ENCODE data around the gene PEBP1.
A peak's percentile ranks its signal among the peaks of the same experiment; 100 is the strongest.

The PEBP1 gene

DNA sequence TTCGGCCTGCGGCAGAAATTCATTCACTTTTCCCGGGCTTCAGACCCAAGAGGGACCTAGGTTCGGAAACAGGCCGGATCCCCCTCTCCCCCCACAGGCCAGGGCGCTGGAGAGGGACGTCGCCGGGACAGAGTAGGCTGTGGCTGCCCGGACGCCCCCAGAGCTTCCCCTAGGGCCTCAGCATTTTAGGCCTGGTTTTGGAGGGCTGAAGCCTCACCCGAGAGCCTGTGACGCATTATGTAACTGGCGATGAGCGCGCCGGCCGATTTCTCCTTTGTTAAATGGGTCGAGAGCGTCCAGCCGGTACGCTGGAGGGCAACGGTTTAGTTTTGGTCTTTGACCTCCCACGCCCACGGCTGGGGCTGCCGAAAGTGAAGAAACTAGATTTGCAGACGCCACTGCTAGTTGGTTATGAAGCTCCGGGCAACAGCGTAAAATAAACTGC, 657 bp downstream of the PEBP1 start:
- Histone ChIP-seq H3K27ac (ENCODE audit: low read length) (peak overlapping the region; percentile 83), H3K9ac (ENCODE audit: low read length in 2 of 2) (peak overlapping the region; percentile 90 to 95), H3K4me1 (ENCODE audit: control insufficient read depth, insufficient read depth, low read length) (peaks cover 15% of the 10 kb centered on the region), H3K9me3 (ENCODE audit: control insufficient read depth in 2 of 2, low read length in 2 of 2) (no peaks in the 10 kb centered on the region), H3K27me3 (ENCODE audit: control insufficient read depth in 1 of 2, insufficient read depth in 2 of 2, low read length in 2 of 2) (no peaks in the 10 kb centered on the region), H3K36me3 (ENCODE audit: control insufficient read depth in 2 of 2, insufficient read depth in 2 of 2, low read length in 2 of 2) (peaks cover 16 to 21% of the 10 kb centered on the region in 2 donors), H3K4me3 (ENCODE audit: low read length in 2 of 2) (peak overlapping the region; percentile 90 to 97)

DNA sequence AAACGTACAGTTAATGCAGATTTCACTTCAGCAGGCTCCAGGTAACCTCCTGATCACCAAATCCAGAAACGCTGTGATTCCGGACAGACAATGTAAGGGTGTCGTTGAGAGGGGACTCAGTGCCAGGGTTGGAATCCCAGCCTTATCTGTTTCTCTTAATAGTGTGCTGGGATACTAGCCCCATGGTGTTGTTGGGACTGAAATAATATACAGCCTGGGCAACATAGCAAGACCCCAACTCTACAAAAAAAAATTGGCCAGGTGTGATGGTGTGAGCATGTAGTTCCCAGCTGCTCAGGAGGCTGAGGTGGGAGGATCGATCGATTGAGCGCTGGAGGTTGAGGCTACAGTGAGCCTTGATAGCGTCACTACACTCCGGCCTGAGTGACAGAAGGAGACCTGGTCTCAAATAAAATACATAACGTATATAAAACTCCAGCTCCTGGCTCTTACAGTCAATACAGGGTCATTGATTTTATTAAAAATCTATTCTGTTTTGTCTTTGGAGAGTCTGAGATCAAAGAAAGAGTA, 1.3 kb downstream of the PEBP1 start:
- no peaks in the 10 kb centered on the region for H3K9me3 ChIP-seq (ENCODE audit: control insufficient read depth in 2 of 2, low read length in 2 of 2)

DNA sequence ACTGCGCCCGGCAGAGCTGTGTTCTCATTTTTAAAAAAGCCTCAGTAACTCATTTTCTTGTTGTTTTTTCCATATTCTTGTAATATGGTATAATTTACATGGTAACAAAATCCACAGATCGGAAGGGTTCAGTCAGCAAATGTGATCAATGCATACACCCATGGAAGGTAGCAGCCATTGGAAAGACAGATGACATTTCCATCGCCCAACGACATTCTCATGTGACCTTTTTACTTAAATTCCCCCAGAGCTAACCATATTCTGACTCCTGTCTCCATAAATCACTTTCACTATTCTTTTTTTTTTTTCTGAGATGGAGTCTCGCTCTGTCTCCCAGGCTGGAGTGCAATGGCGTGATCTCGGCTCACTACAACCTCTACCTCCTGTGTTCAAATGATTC, 4.9 kb downstream of the PEBP1 start:
- peaks cover 36 to 45% of the 10 kb centered on the region in 2 donors for H3K36me3 ChIP-seq (ENCODE audit: control insufficient read depth in 2 of 2, insufficient read depth in 2 of 2, low read length in 2 of 2)
- no peak overlapping the region for H3K27ac ChIP-seq (ENCODE audit: low read length)
- H3K9me3 ChIP-seq (ENCODE audit: control insufficient read depth in 2 of 2, low read length in 2 of 2), result no peaks in the 10 kb centered on the region

More for the DNA sequence above, 1.3 kb downstream of the PEBP1 start:
- Histone ChIP-seq H3K4me1 (ENCODE audit: control insufficient read depth, insufficient read depth, low read length) (peaks cover 15% of the 10 kb centered on the region), H3K27me3 (ENCODE audit: control insufficient read depth in 1 of 2, insufficient read depth in 2 of 2, low read length in 2 of 2) (no peaks in the 10 kb centered on the region), H3K27ac (ENCODE audit: low read length) (peak overlapping the region; percentile 83), H3K9ac (ENCODE audit: low read length in 2 of 2) (peak overlapping the region; percentile 90 to 95), H3K36me3 (ENCODE audit: control insufficient read depth in 2 of 2, insufficient read depth in 2 of 2, low read length in 2 of 2) (peaks cover 19 to 23% of the 10 kb centered on the region in 2 donors), H3K4me3 (ENCODE audit: low read length in 2 of 2) (peak overlapping the region; percentile 90 to 97)

DNA sequence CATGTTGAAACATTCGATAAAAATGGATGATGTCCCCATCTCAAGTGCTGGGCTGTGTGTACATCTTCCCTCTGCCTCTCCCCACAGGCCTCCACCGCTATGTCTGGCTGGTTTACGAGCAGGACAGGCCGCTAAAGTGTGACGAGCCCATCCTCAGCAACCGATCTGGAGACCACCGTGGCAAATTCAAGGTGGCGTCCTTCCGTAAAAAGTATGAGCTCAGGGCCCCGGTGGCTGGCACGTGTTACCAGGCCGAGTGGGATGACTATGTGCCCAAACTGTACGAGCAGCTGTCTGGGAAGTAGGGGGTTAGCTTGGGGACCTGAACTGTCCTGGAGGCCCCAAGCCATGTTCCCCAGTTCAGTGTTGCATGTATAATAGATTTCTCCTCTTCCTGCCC, 8.6 kb downstream of the PEBP1 start:
- Histone ChIP-seq H3K4me3 (ENCODE audit: low read length in 2 of 2) (no peak overlapping the region), H3K27ac (ENCODE audit: low read length) (no peak overlapping the region), H3K9ac (ENCODE audit: low read length in 2 of 2) (no peak overlapping the region), H3K27me3 (ENCODE audit: control insufficient read depth in 1 of 2, insufficient read depth in 2 of 2, low read length in 2 of 2) (no peaks in the 10 kb centered on the region), H3K9me3 (ENCODE audit: control insufficient read depth in 2 of 2, low read length in 2 of 2) (no peaks in the 10 kb centered on the region), H3K4me1 (ENCODE audit: control insufficient read depth, insufficient read depth, low read length) (peaks cover 2% of the 10 kb centered on the region), H3K36me3 (ENCODE audit: control insufficient read depth in 2 of 2, insufficient read depth in 2 of 2, low read length in 2 of 2) (peaks cover 44 to 51% of the 10 kb centered on the region in 2 donors)

More for the DNA sequence above, 4.9 kb downstream of the PEBP1 start:
- H3K4me3 ChIP-seq (ENCODE audit: low read length in 2 of 2), result no peak overlapping the region
- H3K9ac ChIP-seq (ENCODE audit: low read length in 2 of 2), result no peak overlapping the region
- no peaks in the 10 kb centered on the region for H3K27me3 ChIP-seq (ENCODE audit: control insufficient read depth in 1 of 2, insufficient read depth in 2 of 2, low read length in 2 of 2)
- peaks cover 15% of the 10 kb centered on the region for H3K4me1 ChIP-seq (ENCODE audit: control insufficient read depth, insufficient read depth, low read length)

DNA sequence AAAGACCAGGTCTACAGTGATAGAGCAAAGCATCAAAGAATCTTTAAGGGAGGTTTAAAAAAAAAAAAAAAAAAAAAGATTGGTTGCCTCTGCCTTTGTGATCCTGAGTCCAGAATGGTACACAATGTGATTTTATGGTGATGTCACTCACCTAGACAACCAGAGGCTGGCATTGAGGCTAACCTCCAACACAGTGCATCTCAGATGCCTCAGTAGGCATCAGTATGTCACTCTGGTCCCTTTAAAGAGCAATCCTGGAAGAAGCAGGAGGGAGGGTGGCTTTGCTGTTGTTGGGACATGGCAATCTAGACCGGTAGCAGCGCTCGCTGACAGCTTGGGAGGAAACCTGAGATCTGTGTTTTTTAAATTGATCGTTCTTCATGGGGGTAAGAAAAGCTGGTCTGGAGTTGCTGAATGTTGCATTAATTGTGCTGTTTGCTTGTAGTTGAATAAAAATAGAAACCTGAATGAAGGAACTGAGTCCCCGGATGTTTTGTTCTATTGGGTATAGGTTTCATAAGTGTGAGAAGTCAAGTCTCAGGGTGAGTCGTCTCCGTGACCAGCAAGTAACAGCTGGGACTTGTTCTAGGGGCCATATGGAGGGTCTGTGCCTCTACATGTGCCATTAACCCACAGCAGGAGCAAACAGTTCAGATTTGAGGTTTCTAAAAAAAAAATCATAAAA, 9.3 kb downstream of the PEBP1 start:
- Histone ChIP-seq H3K9ac (ENCODE audit: low read length in 2 of 2) (no peak overlapping the region), H3K4me3 (ENCODE audit: low read length in 2 of 2) (no peak overlapping the region), H3K4me1 (ENCODE audit: control insufficient read depth, insufficient read depth, low read length) (no peaks in the 10 kb centered on the region), H3K27ac (ENCODE audit: low read length) (no peak overlapping the region), H3K9me3 (ENCODE audit: control insufficient read depth in 2 of 2, low read length in 2 of 2) (no peaks in the 10 kb centered on the region), H3K27me3 (ENCODE audit: control insufficient read depth in 1 of 2, insufficient read depth in 2 of 2, low read length in 2 of 2) (no peaks in the 10 kb centered on the region), H3K36me3 (ENCODE audit: control insufficient read depth in 2 of 2, insufficient read depth in 2 of 2, low read length in 2 of 2) (peaks cover 37 to 46% of the 10 kb centered on the region in 2 donors)

DNA sequence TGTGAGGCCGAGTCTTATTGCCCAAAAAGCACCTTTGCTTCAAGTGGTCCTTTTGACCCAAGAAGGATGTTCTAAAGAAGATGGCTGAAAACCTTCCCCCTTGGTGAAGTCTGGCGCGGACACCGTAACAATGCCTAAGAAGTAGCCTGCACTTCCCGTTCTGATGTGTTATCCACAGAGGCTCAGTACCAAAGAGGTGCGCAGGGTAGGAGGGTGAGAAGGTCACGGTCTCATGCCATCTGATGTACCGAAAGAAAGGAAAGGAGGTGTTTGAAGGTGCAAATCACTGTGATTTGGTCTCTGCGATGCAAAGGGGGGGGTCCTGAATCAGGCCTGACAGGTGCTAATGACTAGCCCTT, 9.9 kb downstream of the PEBP1 start:
- no peaks in the 10 kb centered on the region for H3K27me3 ChIP-seq (ENCODE audit: control insufficient read depth in 1 of 2, insufficient read depth in 2 of 2, low read length in 2 of 2)
- H3K27ac ChIP-seq (ENCODE audit: low read length), result no peak overlapping the region
- peaks cover 32 to 43% of the 10 kb centered on the region in 2 donors for H3K36me3 ChIP-seq (ENCODE audit: control insufficient read depth in 2 of 2, insufficient read depth in 2 of 2, low read length in 2 of 2)
- no peak overlapping the region for H3K4me3 ChIP-seq (ENCODE audit: low read length in 2 of 2)
- no peaks in the 10 kb centered on the region for H3K9me3 ChIP-seq (ENCODE audit: control insufficient read depth in 2 of 2, low read length in 2 of 2)
- H3K9ac ChIP-seq (ENCODE audit: low read length in 2 of 2), result no peak overlapping the region
- no peaks in the 10 kb centered on the region for H3K4me1 ChIP-seq (ENCODE audit: control insufficient read depth, insufficient read depth, low read length)

DNA sequence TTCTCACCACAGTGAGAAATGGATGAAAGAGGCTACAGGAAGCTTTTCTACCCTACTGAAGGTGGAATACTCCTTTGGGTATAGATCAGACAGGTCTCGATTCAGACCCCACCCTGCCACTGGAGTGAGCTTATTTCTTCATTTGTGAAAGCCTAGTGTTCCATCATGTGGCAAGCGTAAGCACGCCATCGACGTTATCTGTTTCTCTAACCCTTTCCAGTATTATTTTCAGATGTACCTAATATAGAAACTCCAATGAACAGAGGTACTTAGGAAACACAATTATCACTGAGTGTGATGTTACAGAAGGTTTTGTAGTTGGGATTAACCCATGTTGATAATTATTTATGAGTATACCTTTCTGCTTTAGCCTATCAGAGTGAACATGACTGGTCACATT, 12.4 kb downstream of the PEBP1 start:
- H3K9me3 ChIP-seq (ENCODE audit: control insufficient read depth in 2 of 2, low read length in 2 of 2), result no peaks in the 10 kb centered on the region
- H3K27me3 ChIP-seq (ENCODE audit: control insufficient read depth in 1 of 2, insufficient read depth in 2 of 2, low read length in 2 of 2), result no peaks in the 10 kb centered on the region
- no peak overlapping the region for H3K9ac ChIP-seq (ENCODE audit: low read length in 2 of 2)
- no peak overlapping the region for H3K4me3 ChIP-seq (ENCODE audit: low read length in 2 of 2)
- H3K27ac ChIP-seq (ENCODE audit: low read length), result no peak overlapping the region
- H3K4me1 ChIP-seq (ENCODE audit: control insufficient read depth, insufficient read depth, low read length), result no peaks in the 10 kb centered on the region
- peaks cover 32 to 44% of the 10 kb centered on the region in 2 donors for H3K36me3 ChIP-seq (ENCODE audit: control insufficient read depth in 2 of 2, insufficient read depth in 2 of 2, low read length in 2 of 2)

DNA sequence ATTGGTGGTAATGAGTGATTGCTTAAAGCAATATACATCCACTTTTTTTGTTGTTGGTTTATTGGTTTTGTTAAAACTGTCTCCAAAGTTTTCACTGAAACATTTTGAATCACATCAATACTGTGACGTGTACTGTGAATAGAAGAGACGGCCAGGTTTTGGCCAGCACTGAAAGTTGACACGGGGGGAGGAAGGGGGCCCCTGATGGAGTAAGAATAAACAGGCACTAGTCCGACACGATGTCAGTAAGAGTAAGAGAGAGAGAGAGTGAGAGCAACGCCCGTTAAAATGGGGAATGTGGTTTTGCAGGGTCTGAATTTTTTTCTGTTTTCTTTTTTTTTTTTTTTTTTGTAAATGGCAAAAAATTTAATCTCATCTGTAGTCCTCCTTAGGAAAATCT, 14.7 kb downstream of the PEBP1 start:
- no peaks in the 10 kb centered on the region for H3K4me1 ChIP-seq (ENCODE audit: control insufficient read depth, insufficient read depth, low read length)
- H3K9ac ChIP-seq (ENCODE audit: low read length in 2 of 2), result no peak overlapping the region
- H3K9me3 ChIP-seq (ENCODE audit: control insufficient read depth in 2 of 2, low read length in 2 of 2), result no peaks in the 10 kb centered on the region
- H3K36me3 ChIP-seq (ENCODE audit: control insufficient read depth in 2 of 2, insufficient read depth in 2 of 2, low read length in 2 of 2), result peaks cover 21 to 27% of the 10 kb centered on the region in 2 donors
- H3K27me3 ChIP-seq (ENCODE audit: control insufficient read depth in 1 of 2, insufficient read depth in 2 of 2, low read length in 2 of 2), result no peaks in the 10 kb centered on the region
- H3K27ac ChIP-seq (ENCODE audit: low read length), result no peak overlapping the region
- no peak overlapping the region for H3K4me3 ChIP-seq (ENCODE audit: low read length in 2 of 2)

DNA sequence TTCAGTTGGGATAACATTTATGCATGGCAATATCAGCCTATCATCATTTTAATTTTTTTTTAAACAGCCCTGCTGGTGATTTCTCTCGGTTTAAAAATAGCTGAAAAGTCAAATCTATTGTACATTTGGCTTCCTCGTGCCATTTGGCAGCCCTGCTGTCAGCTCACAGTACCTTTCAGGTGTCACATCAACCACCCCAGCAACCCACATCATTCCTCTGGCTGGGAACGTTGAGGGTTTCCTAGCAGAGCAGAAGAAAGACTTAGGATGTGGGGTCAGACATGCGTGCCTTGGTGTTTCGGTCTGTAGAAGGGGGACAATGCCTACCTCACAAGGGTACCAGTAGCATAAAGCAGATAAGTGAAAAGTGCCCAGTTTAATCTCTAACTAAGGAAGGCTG, 15.8 kb downstream of the PEBP1 start:
- Histone ChIP-seq H3K4me3 (ENCODE audit: low read length in 2 of 2) (no peak overlapping the region), H3K36me3 (ENCODE audit: control insufficient read depth in 2 of 2, insufficient read depth in 2 of 2, low read length in 2 of 2) (peaks cover 14 to 23% of the 10 kb centered on the region in 2 donors), H3K27me3 (ENCODE audit: control insufficient read depth in 1 of 2, insufficient read depth in 2 of 2, low read length in 2 of 2) (no peaks in the 10 kb centered on the region), H3K27ac (ENCODE audit: low read length) (no peak overlapping the region), H3K9ac (ENCODE audit: low read length in 2 of 2) (no peak overlapping the region), H3K4me1 (ENCODE audit: control insufficient read depth, insufficient read depth, low read length) (no peaks in the 10 kb centered on the region), H3K9me3 (ENCODE audit: control insufficient read depth in 2 of 2, low read length in 2 of 2) (no peaks in the 10 kb centered on the region)

DNA sequence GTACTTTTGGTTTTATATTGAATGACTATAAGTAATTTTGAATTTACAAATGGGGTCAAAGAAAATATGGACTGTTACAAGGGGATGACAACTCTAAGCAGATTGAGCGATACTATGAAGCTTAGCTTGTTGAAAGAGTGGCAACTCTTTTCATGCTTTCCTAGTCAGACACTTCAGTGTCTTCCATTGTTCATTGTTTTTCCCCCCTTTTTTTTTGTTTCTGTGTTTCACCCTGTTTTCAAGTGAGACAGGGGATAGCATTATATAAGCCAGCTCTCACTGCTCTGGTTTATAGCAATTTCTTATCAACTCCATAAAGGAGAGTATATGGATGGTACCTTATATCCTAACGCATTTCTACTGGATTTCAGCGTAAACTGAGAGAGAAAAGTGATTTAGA, 24.6 kb downstream of the PEBP1 start:
- Histone ChIP-seq H3K9me3 (ENCODE audit: control insufficient read depth in 2 of 2, low read length in 2 of 2) (no peaks in the 10 kb centered on the region), H3K4me3 (ENCODE audit: low read length in 2 of 2) (no peak overlapping the region), H3K9ac (ENCODE audit: low read length in 2 of 2) (no peak overlapping the region), H3K27ac (ENCODE audit: low read length) (no peak overlapping the region), H3K4me1 (ENCODE audit: control insufficient read depth, insufficient read depth, low read length) (no peaks in the 10 kb centered on the region), H3K27me3 (ENCODE audit: control insufficient read depth in 1 of 2, insufficient read depth in 2 of 2, low read length in 2 of 2) (no peaks in the 10 kb centered on the region), H3K36me3 (ENCODE audit: control insufficient read depth in 2 of 2, insufficient read depth in 2 of 2, low read length in 2 of 2) (peaks cover 37 to 40% of the 10 kb centered on the region in 2 donors)

DNA sequence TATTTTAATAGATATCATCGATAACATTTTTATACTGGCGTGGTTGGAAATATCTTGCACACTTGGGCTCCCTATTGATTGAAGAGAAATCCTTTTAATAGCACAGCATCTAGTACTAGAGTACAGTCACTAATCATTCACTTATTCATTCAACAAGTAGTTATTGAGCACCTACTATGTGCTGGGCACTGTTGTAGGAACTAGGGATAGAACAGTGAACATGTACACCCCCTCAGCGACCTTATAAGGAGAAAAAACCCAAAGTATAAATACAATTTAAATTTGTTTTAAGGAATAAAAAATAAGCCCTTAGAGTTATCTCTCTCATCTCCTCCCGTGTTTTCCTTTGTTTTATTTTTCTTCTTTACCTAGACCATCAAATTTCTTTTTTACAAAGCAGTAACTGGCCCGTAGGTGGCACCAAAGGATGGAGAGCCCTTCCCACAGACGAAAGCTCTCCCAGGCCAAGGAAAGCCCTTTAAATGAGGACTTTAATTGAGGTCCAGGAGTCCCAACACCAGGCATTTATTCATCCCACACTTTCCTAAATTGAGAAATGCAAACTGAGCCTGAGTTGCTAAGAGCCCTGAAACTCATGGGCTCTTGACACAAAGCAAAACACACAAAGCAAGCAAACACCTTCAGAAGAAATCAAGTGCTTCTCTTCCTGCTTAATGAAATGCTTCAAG, 29.0 kb downstream of the PEBP1 start:
- Histone ChIP-seq H3K9ac (ENCODE audit: low read length in 2 of 2) (no peak overlapping the region), H3K27me3 (ENCODE audit: control insufficient read depth in 1 of 2, insufficient read depth in 2 of 2, low read length in 2 of 2) (no peaks in the 10 kb centered on the region), H3K9me3 (ENCODE audit: control insufficient read depth in 2 of 2, low read length in 2 of 2) (no peaks in the 10 kb centered on the region), H3K36me3 (ENCODE audit: control insufficient read depth in 2 of 2, insufficient read depth in 2 of 2, low read length in 2 of 2) (peaks cover 22 to 29% of the 10 kb centered on the region in 2 donors), H3K4me3 (ENCODE audit: low read length in 2 of 2) (no peak overlapping the region), H3K27ac (ENCODE audit: low read length) (no peak overlapping the region), H3K4me1 (ENCODE audit: control insufficient read depth, insufficient read depth, low read length) (no peaks in the 10 kb centered on the region)
